Lower lobe of right lung (tissue), 2 donors: ENCODE results near the gene PCSK2. TPM values are rescaled to one million over a fixed set of nuclear protein-coding genes. Genes with fewer than 3 reads are reported as not detected.

Source experiments
- ATAC-seq, 2 donors: fragments of 200-7000 bp; cut with Tn5 transposase; one replicate each; pipeline ENCODE4 v1.9.1; 2020 to 2022; ENCODE audit warnings: mild to moderate bottlenecking in 2 of 2, moderate library complexity in 2 of 2
- DNase-seq: peaks from one replicate; pipeline ENCODE4 v3.0.0-alpha.2; 2020
- H3K27ac ChIP-seq: fragments of 200-600 bp; one replicate; pipeline ENCODE4 v1.8.0; 2022
- H3K27me3 ChIP-seq: fragments of 200-600 bp; one replicate; pipeline ENCODE4 v1.8.0; 2022; ENCODE audit warnings: low read depth
- H3K36me3 ChIP-seq: fragments of 200-600 bp; one replicate; pipeline ENCODE4 v1.8.0; 2022; ENCODE audit warnings: mild to moderate bottlenecking
- H3K4me1 ChIP-seq: fragments of 200-600 bp; one replicate; pipeline ENCODE4 v1.8.0; 2022
- H3K4me3 ChIP-seq: fragments of 200-600 bp; one replicate; pipeline ENCODE4 v1.8.0; 2022; ENCODE audit warnings: mild to moderate bottlenecking
- H3K9me3 ChIP-seq: fragments of 200-600 bp; one replicate; pipeline ENCODE4 v1.8.0; 2022
- intact Hi-C: fragments of 100-400 bp; cut with DNase I; formaldehyde crosslinking; loops from one replicate; pipeline ENCODE4 v1.11.0; 2022
- total RNA-seq: library from RNA; stranded (reverse); fragmentation: NEBNext Ultra II Directional; extraction: Animal tissue kit (Norgen Biotek cat#: 25700); gene quantifications from one replicate; pipeline ENCODE4 v1.2.1, GENCODE V29; 2021
- TF ChIP-seq, protein P1 (sequence below): fragments of 200-600 bp; IDR thresholded peaks from one replicate; pipeline ENCODE4 v1.8.0; 2022; ENCODE audit warnings: antibody characterized with exemption, mild to moderate bottlenecking
- donor health status: DM: no; HTN: yes; CAD: no; lungs with severe emphysema.

Gene PCSK2
- total RNA-seq, 1 donor from 2014 or later: 38.8 TPM

DNA sequence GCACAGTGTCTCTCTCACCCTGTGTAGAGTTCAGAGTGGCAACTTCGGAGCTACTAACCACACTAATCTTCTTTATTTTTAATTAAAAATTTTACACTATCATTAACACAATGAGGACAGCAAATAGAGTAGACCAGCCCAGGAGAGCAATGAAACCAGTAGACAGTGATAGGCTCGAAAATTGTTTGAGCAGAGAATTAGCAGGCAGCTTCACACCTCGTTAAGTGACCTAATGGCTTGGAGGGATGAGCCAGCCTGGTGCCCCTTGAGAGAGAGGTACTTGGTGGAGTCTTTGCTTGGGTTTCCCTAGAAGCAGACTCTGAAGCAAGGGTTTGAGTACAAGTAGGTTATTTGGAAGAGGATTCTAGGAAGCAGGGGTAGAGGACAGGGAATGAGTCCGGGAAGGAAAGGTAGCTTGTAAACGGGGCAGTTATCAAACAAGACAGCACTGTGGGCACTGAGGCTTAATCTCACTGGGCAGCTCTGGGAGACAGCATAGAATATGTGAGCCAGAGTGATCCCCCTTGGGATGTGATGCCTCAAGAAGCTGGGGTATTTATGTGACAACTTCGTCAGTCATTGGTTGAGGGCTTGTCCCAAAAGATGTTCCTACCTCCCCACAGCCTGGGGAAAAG, 146.1 kb downstream of the PCSK2 start:
- no peaks in the 10 kb centered on the region for H3K27me3 ChIP-seq
- intact Hi-C loops: no loop called here
- H3K4me1 ChIP-seq: no peaks in the 10 kb centered on the region
- no peaks in the 10 kb centered on the region for H3K9me3 ChIP-seq
- ATAC-seq (no peak), DNase-seq (no peak)
- H3K4me3 ChIP-seq: no peak overlapping the region
- no peaks in the 10 kb centered on the region for H3K36me3 ChIP-seq
- TF ChIP-seq, protein P1, sequence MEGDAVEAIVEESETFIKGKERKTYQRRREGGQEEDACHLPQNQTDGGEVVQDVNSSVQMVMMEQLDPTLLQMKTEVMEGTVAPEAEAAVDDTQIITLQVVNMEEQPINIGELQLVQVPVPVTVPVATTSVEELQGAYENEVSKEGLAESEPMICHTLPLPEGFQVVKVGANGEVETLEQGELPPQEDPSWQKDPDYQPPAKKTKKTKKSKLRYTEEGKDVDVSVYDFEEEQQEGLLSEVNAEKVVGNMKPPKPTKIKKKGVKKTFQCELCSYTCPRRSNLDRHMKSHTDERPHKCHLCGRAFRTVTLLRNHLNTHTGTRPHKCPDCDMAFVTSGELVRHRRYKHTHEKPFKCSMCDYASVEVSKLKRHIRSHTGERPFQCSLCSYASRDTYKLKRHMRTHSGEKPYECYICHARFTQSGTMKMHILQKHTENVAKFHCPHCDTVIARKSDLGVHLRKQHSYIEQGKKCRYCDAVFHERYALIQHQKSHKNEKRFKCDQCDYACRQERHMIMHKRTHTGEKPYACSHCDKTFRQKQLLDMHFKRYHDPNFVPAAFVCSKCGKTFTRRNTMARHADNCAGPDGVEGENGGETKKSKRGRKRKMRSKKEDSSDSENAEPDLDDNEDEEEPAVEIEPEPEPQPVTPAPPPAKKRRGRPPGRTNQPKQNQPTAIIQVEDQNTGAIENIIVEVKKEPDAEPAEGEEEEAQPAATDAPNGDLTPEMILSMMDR: no peak
- H3K27ac ChIP-seq: no peak overlapping the region

DNA sequence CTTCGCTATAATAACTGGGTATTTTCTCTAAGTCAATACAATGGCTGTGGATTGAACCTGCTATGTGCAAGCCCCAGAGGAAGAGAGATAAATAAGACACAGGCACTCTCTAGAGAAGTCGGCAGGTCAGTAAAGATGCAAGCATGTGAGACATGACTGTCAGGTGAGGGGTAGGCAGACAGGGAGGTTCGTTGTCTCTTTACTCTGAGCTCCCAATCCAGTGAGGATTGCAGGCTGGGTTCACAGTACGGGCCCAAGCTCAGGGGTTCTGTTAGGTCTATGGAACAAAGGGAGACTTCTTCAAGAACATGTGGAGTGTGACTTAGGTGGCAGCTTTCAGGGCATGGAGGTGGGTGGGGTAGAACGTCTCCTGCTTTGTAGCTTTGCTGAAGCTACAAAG, 147.2 kb downstream of the PCSK2 start:
- no peaks in the 10 kb centered on the region for H3K4me1 ChIP-seq
- no peaks in the 10 kb centered on the region for H3K9me3 ChIP-seq
- TF ChIP-seq, protein P1: no peak
- ATAC-seq (no peak), DNase-seq (no peak)
- no peak overlapping the region for H3K27ac ChIP-seq
- H3K27me3 ChIP-seq: no peaks in the 10 kb centered on the region
- intact Hi-C loops: no loop called here
- H3K4me3 ChIP-seq: no peak overlapping the region
- H3K36me3 ChIP-seq: no peaks in the 10 kb centered on the region

DNA sequence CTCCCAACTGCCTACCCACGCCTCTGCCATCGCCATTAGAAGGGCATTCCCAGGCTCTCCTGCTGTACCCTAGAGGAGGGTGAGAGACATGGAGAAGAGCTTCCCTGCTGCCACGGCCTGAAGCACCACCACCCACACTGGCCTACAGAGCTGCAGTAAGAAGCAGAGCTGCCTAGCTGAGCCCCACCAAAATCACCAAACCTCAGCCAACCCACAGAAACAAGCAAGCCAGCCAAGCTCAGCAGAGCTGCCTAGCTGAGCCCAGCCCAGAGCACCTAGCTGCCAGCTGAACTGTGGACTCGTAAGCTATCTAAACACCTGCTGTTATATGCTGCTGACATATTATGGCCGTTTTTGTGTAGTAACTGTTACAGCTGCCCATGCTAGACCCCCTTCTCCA, 149.2 kb downstream of the PCSK2 start:
- ATAC-seq (no peak), DNase-seq (no peak)
- Histone ChIP-seq H3K27me3 (no peaks in the 10 kb centered on the region), H3K36me3 (no peaks in the 10 kb centered on the region), H3K27ac (no peak overlapping the region), H3K9me3 (no peaks in the 10 kb centered on the region), H3K4me3 (no peak overlapping the region), H3K4me1 (no peaks in the 10 kb centered on the region)
- TF ChIP-seq, protein P1: no peak
- intact Hi-C loops: no loop called here

DNA sequence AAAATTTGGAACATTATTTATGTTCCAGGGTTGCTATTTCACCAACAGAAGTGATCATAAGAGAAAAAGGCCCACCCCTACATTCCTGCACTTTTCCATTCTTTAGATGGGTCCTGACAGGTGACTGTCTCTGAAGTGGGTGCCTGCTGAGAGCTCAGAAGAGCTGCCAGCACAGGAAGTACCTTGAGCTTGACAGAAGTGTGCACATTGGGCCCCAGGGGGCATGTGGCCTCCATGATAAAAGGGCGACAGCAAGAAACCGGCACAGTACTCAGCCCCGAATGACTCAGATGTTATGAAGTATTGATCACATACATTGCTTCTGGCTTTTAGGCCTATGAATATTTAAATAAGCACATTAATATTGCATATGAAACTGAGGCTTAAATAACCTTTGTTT, 150.4 kb downstream of the PCSK2 start:
- DNase-seq (no peak), ATAC-seq (no peak)
- Histone ChIP-seq H3K27ac (no peak overlapping the region), H3K4me3 (no peak overlapping the region), H3K36me3 (no peaks in the 10 kb centered on the region), H3K9me3 (no peaks in the 10 kb centered on the region), H3K4me1 (no peaks in the 10 kb centered on the region), H3K27me3 (no peaks in the 10 kb centered on the region)
- TF ChIP-seq, protein P1: no peak
- intact Hi-C loops: no loop called here

GRCh38 chr20:17379651-17380050, 152.8 kb downstream of the PCSK2 start:
- TF ChIP-seq, protein P1: no peak
- intact Hi-C loops: no loop called here
- H3K4me3 ChIP-seq: no peak overlapping the region

More at GRCh38 chr20:17379651-17380050, 152.8 kb downstream of the PCSK2 start:
- no peaks in the 10 kb centered on the region for H3K9me3 ChIP-seq
- H3K4me1 ChIP-seq: no peaks in the 10 kb centered on the region
- no peaks in the 10 kb centered on the region for H3K36me3 ChIP-seq
- H3K27me3 ChIP-seq: no peaks in the 10 kb centered on the region
- DNase-seq (no peak), ATAC-seq (no peak)
- H3K27ac ChIP-seq: no peak overlapping the region
